CD4-positive, alpha-beta T cell treated with Interleukin-15 for 1 hour (primary cell): ENCODE measurements around the gene CRK.
A peak's percentile ranks its signal among the peaks of the same experiment; 100 is the strongest.

ENCODE experiments used
- DNase-seq: peaks from one replicate; pipeline ENCODE4 v3.0.0-alpha.2; 2020

Gene CRK

DNA sequence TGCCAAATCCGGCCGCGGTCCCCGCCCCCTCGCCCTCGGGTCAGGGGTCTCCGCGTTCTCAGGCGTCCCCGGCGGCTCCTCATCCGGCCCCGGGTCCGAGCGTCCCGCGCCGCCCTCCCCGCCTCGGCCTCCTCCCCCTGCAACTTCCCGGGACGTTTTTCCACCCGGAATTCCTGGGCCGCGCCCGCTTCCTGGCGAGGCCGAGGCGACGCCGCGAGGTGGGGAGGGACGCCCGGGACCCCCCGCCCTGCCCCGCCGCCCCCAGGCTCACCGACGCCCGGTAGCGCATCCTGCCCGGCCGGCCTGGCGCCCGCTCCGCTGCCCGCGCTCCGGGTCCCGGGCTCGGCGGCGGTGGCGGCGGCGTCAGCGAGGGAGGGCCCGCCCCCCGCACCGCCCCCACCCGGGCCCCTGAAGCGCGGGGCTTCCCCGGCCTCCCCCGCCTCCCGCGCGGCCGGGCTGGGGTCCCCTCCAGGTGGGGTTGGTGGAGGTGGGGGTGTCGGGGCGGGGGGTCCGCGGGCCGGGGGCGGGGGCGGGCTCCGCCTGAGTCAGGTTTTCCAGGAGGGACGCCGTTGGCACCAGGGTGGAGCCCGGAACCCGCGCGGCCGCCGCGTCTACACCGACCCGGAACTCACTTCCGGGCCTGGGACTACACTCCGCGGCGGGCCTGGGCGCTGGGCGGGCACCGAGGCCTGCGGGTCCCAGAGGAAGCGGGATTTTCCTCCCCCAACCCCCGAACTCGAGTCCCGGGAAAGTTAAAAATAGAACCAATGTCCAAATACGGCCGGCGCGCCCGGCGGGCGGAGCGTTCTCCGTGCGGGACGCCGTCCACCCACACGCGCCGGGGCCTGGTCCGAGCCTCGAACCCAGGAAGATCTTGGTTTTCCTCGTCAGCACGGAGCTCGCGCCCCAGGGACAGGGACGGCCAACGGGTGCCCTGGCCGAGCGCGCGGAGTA lies 29.7 kb upstream of the CRK start:
- DNase-seq = peak; percentile 41

DNA sequence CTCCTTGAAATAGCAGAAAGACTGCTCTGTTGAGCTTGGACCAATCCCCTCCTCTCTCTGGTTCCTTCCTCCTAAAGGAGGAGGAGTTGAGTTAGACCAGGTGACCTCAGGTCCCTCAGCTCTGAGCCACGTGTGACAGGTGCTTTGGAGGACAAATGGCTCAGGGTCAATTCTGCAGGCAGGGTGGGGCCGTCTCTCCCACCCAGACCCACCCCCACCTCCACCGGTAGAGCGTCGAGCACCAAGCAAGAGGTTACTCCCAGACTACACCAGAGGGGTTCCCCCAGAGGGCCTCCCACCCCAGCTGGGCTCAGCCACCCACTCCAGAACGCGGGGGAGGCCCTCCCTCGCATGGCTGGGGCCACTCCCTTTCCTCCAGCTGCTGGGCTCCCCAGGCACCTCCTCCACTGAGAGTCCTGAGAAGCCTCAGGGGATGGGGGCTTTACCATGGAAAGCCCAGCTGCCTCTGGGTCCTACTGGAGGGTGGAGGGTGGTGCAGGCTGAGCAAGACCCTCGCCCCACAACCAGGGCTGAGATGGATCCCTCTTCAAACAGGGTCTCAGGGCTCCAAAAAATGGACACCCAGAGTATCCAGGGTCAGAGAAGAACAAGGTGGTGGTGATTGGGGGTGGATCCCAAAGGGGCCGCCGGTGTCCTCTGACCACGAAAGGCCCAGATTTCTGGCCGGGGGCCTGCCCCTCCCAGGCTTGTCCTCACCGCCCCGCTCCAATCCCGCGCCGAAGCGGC lies 28.8 kb upstream of the CRK start:
- peak; percentile 81 for DNase-seq

DNA sequence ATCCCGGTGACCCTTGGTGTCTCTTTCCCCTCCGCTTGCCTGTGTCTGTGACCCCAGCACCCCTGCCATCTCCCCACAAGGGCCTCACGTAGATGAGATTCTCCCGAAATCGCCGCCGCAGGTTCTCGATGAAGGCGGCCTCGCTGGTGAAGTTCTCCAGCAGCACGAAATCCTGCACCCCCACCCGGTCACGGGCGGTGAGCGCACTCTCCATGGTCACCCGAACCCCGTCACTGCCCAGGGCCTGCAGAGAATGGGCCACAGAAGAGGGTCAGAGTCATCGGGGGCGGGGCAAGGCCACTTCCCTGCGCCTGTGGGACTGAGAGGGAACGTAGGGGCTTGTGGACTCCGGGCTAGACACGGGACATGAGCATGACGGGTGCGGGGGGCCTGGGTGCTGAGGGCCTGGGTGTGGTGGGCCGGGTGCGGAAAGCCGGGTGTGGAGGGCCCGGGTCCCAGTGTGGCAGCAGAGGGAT lies 28.1 kb upstream of the CRK start:
- DNase-seq = no peak

DNA sequence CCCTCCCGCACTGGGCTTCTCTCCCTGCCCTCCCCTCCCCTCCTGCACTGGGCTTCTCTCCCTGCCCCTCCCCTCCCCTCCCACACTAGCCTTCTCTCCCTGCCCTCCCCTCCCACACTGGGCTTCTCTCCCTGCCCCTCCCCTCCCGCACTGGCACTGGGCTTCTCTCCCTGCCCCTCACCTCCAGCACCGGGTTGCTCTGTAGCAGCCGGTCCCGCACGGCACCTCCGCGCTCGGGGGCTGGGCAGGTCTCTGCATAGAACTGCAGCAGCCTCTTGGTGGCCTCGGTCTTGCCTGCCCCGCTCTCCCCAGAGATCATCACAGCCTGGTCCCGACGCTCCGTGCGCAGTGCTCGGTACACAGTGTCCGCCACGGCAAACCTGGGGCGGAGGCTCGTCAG lies 26.6 kb upstream of the CRK start:
- DNase-seq = no peak

DNA sequence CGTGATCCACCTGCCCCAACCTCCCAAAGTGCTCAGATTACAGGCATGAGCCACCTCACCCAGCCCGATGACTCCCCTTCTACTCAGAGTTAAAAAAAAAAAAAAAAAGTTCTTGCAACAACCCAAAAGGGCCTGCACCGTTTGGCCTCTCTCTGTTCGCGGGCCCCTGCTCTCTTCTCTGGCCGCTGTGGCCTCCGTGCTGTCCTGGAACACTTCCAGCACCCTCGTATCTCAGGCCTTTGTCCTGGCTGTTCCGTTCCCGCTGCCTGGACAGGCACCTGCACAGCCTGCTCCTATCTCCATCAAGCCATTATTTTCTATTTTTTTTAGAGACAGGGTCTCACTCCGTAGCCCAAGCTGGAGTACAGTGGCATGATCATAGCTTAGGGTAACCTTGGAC lies 25.7 kb upstream of the CRK start:
- no peak for DNase-seq

DNA sequence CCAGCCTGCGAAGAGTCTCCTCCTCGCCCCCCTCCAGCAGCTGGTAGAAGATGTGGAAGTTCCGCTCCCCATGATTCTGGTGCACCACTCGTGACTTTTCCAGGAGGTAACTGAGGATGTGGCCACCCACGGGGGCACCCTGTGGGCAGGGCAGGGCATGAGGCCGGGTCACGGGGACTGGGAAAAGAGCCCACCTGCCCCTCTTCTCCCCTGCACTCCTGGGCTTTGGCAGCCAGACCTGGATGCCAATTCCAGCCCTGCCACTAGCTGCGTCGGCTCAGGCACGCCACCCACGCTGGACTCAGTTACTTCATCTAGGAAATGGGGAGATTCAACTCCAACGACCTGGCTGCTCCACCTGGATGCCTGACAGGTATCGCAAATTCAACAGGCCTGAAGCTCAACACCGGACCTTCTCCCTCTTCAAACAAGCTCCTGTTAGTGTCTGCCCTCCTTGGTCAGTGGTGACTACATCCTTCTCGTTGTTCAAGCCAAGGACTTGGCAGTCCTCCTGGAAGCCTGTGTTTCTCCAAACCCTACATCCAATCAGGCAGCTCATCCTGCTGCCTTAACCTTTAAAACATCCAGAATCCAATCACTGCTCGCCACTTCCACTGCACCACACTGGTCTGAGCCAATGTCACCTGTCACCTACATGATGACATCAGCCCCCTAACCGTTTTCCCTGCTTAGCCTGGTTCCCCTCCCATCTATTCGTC lies 24.9 kb upstream of the CRK start:
- DNase-seq = no peak

DNA sequence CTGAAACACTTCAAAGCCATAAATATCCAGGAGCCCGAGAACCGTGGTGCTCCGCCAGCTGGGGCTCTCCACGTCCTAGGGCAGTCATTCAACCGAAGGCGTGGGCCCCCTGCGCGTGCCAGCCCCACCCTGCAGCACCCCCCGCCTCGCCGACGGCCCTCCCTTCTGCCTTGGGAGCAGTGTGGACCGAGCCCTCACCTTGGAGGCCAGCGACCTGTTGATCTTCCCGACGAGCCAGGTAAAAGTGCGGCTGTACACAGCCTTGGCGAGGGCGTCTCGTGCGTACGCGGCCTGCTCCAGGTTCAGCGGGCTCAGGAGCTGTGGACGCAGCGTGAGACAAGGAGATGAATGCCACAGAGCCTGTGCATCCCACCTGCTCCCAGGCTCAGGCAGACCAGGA lies 22.4 kb upstream of the CRK start:
- no peak for DNase-seq

DNA sequence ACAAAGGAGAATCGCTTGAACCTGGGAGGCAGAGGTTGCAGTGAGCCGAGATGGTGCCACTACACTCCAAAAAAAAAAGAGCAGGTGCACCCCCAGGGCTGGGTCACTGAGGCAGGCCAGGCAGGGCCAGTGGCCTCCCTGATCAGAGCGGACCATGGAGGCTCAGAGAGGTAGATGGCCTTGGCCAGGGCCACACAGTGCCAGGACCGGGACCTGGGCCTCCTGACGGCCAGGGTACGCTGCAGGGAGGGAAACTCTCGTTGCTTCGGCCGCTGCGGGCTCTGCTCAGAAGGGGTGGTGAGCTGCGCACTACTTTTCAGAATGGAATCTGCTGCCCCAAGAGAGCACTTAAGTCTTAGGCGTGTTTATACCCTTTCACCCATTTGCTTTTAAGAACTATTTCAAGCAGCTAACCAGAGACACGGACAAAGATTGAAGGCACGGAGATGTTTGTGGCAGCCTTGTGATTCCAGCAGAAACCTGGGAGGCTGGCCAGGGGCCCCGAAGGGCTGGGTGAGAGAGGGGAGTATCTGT lies 19.4 kb upstream of the CRK start:
- DNase-seq = no peak

DNA sequence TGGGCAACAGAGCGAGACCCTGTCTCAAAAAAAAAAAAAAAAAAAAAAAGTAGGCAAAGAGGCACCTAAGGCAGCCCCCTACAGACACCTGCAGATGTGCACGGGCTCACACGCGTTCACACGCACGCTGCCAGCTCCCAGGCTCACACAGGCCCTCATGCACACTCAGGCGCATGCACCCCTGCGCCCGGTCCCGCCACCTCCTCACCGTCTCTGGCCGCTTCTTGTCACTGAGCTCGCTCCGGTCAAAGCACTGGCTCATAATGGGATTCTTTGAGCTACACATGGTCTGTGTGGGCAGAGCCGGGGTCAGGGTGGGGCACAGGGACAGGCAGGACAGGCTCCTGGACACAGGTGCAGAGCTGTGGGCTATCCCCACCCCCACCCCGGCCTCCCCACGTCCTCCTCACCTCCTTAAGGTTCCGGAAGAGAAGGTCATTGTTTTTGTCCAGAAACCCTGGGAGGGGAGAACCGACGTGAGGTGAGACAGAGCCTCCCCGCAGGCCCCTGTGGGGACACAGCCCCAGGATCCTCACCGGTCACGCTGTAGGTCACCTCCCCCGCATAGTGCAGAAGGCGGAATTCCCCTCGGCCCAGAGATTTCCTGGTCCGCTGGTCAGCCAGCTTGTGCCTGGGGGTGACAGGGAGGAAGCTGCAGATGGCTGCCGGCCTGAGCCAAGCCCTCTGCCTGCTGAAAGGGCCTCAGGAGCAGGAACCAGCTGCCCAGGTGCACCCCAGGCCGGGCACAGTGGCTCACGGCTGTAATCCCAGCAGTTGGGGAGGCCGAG lies 18.6 kb upstream of the CRK start:
- DNase-seq = no peak

DNA sequence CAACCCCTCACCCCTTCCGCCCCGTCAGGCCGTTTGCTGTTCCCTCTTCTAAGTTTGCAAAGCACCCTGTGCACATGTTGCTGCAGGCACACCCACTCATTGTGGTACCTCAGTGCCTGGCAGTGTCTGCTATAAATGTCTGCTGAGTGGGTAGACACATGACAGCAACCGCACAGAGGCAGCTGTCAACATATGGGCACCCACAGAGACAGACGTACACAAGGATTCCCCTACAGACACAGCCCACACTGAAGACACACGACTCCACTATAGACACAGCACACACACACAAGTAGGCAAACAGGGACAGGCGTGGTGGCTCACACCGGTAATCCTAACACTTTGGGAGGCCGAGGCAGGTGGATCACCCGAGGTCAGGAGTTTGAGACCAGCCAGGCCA lies 17.8 kb upstream of the CRK start:
- DNase-seq = peak; percentile 54

DNA sequence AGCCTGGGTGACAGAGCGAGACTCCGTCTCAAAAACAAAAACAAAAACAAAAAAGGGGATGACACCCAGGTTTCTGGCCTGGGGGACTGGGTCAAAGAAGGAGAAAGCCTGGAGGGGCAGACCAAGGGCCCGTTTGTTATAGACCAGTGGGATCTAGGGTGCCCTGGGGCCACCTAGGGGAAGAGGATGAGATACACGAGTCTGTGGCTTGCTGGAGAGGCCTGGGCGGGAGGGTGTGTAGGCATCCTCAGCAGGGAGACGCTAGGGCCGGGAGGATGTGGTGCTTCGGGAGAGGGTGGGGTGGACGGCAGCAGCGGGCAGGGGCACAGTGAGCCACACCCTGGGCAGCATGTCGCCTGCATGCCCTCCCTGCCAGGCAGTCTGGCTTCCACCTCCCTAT lies 17.1 kb upstream of the CRK start:
- DNase-seq = no peak

DNA sequence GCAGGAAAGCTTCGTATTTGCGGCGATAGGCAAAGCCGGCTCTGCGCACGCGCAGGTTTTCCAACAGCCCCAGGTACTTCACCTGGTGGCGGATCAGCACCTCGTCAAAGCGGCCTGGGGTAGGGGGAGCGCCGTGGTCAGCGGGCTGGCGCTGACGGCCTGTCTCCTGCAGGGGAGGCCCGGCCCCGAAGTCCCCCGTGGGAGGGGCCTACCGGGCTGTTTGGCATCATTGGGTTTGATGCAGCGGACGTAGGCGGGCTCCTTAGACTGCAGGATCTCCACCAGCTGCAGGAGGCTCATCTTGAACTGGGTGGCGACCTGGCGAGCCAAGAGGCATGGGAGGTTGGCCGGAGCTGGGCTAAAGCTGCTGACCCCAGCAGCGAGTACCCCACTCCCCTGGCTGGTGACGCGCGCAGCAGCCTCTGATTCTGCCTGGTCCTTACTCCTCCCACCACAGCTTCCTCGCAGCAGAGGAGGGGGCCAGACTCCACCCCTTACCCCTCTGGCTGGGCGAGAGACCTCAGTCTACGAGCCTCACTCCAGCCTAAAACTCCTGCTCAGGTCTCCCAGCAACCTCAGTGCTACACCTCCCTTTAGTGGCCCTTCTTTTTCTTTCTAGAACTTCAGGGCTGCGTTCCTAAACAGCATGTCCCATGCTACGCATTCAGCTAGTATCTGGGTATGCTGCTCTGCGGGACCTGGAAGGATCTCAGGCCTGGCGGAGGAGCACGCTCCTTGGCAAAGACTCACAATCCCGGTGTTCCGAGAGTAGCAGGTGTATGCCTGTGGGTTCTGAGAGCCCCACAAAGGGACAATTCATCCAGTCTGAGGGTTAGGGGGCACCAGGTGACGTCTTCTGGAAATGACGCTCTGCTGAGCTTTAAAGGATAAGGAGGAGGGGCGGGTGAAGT lies 16.1 kb upstream of the CRK start:
- DNase-seq = no peak

DNA sequence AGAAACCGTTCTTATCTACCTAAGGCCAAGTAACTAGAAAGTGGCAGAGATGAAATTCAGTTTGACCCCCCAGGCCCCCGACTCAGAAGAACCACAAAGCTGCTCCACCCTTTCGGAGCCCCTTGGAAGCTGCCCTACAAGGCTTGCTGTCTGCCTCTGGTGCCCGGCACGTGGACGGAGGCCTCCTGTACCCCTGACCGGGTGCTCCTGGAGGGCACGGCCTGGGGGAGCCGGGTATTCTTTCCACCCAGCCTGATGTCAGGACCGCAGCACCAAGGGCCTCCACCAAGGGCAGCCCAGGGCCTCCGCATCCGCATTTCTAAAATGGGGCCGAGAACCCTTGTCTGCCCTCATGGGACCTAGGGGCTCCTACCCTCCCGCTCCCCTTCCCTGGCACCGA lies 15.5 kb upstream of the CRK start:
- no peak for DNase-seq

DNA sequence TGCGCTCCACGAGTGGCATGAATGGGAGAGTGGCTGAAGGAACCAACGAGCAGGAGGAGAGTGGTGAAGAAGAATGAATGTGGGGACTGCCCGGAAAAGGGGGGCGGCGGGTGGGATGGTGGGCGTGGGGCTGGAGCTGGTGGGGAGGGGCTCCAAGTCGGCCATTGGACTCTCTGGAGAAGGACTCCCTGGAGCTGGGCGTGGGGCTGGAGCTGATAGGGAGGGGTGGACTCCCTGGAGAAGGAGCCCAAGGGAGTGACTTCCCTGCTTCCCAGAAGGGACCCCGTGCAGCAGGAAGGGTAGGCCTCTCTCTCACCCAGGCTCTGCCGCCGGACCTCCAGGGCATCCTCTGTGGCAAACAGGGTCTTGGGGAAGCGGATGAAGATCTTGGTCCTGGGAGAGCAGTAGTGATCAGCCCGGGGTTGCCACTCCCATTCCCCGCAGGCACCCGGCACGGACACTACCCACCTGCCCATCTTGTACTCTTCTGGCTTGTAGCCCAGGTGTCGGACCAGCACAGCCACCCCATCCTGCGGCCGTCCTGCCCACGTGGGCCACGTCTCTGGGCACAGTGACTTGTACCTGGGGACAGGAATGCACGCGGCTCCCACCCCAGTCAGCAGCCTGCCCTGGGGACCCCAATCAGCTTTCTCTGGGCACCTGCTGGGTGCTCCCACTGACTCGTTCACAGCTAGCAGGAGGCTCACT lies 14.9 kb upstream of the CRK start:
- DNase-seq = no peak

DNA sequence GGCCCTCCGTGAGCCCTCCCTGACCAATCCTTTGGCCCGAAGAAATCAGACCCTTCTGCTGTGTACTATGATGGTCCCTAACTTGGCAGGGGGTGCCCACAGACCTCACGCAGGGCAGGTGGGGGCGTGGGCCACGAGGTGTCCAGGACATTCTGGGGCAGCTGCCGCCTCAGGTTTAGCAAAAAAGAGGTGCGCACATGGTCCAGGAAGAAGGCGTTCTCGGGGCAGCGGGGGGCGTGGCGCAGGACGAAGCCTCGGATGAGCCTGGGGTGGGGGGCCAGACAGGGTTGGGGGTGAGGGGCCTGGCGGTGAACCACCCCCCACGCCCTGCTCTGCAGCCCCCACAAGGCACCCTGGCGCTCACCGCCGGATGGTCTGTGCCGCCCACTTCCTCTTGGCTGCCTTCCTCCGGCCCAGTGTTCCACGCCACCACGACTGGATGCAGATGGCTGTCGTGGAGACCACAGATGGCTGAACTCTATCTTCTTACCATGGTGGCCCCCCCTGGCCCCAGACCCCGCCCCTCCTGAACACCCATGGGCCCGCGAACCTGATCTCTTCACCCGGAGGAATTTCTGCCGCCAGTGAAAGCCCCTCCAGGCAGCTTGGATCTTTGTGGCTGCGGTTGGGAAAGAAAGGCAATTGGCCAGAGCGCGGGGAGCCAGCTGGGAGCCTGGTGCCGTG lies 14.2 kb upstream of the CRK start:
- no peak for DNase-seq

DNA sequence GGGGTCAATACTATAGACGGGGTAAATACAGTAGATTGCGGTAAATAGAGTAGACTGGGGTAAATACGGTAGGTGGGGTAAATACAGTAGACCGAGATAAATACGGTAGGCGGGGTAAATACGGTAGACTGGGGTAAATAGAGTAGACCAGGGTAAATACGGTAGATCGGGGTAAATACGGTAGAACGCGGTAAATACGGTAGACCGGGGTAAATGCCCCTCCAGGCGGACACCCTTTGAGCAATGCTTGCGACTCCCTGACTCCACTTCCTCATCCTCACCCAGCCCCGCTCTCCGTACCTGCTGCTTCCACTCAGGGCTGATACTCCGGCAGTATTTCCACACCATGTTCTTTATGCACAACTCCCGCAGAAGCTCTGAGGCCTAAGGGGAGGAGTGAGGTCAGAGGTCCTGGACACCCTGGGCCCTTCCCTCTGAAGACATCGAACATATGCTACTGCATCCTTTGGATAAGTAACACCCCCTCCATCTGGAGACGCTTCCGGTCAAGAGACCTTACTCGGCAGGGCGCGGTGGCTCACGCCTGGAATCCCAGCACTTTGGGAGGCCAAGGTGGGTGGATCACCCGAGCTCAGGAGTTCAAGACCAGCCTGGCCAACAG lies 13.3 kb upstream of the CRK start:
- DNase-seq = no peak

DNA sequence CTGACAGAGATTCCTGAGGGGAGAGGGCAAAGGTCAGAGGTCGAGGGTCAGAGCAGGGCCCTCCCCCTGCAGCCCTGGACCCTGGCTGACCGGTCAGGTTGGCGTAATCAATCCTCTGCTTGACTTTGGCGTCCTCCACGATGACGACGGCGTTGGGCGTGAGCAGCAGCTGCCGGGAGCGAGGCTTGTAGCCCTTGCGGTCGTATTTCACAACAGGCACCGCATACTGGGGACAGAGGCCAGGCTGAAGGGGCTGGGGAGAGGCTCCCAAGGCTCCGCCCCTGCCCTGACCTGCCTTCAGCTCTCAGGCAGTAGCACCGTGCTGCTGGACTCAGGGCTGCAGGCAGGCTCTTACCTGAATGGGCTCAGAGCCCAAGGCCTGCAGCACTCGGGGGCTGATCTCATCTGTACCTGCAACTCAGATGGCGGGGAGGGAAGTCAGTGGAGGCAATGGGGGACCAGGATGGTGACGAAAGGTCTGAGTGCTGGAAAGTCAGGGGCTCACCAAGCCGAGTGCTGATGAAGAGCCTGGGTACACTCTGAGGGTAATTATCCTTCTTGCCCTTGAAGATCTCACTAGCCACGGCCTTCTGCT lies 12.0 kb upstream of the CRK start:
- peak; percentile 64 for DNase-seq

DNA sequence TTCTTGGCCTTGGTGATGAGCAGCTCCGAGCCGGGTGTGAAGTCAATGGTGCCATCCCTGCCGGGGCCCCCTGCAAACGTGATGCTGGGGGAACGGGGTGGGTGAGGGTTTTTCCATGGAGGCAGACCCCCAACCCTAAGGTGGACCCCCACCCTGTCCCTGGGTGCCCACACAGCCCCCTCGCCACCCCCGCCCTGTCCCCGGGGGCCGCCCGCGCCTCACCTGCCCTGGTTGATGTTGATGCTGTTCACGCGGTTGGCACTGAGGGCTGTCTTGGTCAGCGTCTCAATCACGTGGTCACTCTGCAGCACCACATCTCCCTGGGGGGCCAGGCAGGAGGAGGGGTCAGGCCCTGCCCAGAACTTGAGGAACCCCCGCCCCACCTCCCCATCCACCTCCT lies 11.2 kb upstream of the CRK start:
- DNase-seq = no peak

DNA sequence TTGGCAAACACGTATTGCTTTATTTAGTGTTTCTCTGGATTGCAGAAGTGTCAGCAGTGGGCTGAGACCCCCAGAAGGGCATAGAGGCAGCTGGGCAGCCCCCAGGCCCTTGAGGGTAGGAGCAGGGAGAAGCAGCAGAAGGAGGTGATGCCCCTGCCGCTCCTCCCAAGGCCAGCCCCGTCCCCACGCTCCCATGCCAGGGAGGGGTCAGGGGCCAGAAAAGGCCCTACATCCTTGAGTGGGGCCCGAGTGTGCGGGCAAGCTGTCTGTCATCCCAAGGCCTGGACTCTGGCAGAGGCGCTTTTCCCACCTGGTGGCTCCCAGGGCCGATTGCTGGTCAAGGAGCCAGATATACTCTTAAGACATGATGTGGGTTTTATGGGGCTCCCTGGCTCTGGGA lies 8.2 kb upstream of the CRK start:
- no peak for DNase-seq
